Measurements from ENCODE around the gene APLN.

GRCh38 chrX:129689796-129690195 is 35.0 kb upstream of the APLN start:
- TF ChIP-seq CTCF (IDR thresholded peaks at IDR 0.05): no peak
- no peak for TF ChIP-seq POLR2A (IDR thresholded peaks at IDR 0.05)

Measured in testis (tissue), 2 donors.